HG02852 (cell line): ENCODE results near the gene GGA3.

ENCODE experiments used
- ATAC-seq: cut with Tn5 transposase; IDR thresholded peaks from one replicate; pipeline ENCODE4 v1.9.1; 2021; ENCODE audit warnings: mild to moderate bottlenecking, moderate library complexity; ENCODE audit not compliant: unreplicated experiment

GGA3 gene

DNA sequence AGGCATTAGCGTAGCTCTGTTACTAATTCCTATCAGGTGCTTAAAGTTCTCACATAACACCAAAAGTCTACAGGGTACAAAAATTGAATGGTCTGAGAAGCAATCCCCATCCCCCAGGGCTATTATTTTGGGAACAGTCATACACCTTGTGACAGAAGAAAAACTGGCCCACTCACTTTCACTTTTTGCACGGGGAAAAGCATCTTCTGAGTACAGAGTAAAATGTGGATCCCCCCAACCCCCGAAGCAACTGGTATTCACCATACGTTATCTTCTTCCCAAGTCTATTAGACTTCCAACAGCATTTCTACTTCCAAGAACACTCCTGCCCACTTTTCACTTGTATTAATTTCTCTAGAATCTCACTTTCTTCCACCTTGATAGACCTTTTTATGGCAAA is 11.8 kb downstream of the GGA3 start:
- ATAC-seq = peak; percentile 5

- ATAC-seq = no peak
Observed at GRCh38 chr17:75246404-75246803, 15.0 kb downstream of the GGA3 start.

- no peak for ATAC-seq
Observed at GRCh38 chr17:75245011-75245410, 16.4 kb downstream of the GGA3 start.

DNA sequence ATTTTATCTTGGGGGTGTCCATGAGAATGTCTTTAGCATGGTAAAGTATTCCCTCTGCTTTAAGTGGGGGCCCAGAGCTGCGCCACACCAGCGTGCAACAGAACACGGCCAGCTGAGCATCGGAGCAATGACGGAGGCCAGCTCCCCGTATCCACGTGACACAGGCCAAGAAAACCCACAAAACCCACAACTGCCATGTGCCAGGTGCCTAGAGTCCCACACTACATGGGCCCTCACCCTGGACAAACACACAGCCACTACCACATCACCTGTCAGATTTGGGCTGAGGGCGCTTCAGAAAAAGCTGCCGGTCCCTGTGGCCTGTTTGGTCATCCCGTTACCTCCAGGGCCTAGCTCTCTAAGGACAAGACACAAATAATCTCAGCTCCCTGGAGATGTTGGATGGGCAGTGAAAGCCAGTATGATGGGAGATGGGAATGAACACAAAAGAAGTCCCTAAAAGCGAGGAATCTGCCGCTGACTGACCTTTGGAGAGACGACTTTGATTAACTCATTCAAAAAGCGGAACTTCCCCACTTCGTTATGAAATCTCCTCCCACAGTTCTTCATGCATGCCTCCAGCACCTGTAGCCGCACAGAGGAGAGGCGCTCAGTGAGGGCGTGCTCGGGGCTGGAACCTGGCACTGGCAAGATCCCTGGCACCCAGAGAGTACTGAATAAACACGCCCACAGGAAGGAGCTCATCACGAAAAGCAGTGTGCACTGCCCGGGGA is 17.1 kb downstream of the GGA3 start:
- ATAC-seq = no peak

GRCh38 chr17:75242461-75243042 is 18.9 kb downstream of the GGA3 start:
- ATAC-seq = no peak

DNA sequence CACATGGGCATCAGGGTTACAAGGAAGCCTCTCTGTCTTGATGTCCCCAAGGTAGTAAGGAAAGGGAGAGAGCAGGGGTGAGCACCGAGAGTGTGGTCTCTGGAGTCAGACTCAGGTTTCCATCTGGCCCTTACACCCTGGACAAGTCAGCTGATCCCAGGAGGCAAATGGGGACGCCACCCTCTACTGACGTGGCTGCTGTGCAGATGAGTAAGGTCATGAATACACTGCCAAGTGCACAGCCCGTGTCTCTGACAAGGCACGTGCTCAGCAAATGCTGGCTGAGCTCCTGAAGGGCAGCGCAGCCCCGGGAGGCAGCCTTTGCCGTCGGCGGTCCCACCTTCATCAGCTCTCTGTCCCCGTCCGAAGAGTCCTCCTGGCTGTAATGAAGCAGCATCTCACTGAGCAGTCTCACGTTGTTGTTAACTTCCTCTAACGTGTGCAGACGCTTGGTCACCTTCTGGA is 19.4 kb downstream of the GGA3 start:
- ATAC-seq = no peak

DNA sequence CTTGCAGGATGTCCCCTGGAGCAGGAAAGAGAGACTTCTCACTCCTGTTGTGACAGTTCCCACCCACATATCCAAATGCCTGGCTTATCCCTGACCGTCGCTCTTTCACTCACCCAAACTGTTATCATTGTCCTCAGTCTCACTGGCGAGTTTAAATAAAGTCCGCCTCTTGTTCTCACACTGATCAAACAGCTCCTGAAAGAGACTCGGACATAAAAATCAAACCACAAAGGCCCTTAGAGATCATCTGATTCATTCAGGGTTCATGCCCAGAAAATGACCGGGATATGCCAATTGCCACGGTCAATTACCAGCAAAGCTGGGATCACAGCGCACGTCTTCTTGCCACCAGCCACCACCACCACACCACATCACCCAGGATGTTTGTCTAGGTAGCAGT is 19.9 kb downstream of the GGA3 start:
- no peak for ATAC-seq

DNA sequence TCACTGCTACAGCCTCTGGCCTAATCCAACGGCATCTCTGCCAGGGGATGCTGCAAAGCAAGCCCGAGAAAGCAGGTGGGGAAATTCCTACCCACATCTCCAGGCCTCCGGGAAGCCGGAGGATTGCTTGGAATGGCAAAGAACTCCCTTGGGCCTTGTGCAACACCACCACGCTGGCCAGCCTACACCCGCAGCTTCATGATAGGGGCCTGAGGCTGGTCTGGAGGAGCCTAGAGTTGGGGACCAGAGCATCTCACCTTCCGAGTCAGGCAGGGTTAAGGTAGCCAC is 20.3 kb downstream of the GGA3 start:
- ATAC-seq = no peak

- no peak for ATAC-seq
Observed at GRCh38 chr17:75240394-75241142, 20.8 kb downstream of the GGA3 start.

- no peak for ATAC-seq
Observed at GRCh38 chr17:75239778-75240393, 21.5 kb downstream of the GGA3 start.

DNA sequence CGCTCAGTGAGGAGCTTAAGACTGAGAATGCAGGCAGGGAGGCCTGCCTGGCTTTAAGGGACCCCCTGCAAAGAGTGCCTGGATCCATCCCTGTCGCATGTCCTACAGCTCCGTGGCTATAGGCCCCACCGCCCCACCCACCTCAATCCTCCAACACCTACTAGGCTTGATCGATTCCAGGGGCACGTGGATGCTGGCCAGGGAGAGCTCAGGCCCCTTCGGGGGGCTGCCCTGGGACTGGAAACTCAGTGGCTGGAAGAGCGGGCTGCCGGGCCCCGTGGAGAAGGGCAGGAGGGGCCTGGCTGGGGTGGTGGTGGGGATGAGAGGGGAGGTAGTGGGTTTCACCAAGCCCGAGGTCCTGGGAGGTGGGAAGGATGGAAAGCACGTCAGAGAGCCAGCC is 22.2 kb downstream of the GGA3 start:
- ATAC-seq = no peak

DNA sequence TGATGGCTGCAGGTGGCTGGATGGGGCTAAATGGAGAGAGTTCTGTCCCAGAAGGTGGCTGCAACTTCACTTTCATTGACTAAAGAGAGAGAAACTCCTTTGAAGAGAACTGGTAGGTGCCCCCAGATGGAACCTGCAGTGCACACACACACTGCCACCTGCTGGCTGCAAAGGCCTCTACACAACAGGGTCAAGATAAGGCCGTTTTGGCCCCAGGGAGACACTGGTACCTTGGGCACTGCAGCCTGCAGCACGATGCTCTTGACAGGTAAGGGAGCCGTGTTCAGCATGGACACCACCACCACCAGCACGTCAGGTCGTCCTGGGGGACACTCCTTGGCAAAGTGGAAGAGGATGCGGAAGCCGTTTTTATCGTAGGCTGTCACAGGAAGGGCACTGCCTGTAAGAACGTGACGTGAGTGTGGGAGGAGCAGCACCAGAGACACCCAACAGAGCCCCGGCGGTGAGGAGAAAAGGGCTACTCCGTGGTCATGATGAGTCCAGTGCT is 22.7 kb downstream of the GGA3 start:
- no peak for ATAC-seq

GRCh38 chr17:75238020-75238580 is 23.3 kb downstream of the GGA3 start:
- no peak for ATAC-seq

DNA sequence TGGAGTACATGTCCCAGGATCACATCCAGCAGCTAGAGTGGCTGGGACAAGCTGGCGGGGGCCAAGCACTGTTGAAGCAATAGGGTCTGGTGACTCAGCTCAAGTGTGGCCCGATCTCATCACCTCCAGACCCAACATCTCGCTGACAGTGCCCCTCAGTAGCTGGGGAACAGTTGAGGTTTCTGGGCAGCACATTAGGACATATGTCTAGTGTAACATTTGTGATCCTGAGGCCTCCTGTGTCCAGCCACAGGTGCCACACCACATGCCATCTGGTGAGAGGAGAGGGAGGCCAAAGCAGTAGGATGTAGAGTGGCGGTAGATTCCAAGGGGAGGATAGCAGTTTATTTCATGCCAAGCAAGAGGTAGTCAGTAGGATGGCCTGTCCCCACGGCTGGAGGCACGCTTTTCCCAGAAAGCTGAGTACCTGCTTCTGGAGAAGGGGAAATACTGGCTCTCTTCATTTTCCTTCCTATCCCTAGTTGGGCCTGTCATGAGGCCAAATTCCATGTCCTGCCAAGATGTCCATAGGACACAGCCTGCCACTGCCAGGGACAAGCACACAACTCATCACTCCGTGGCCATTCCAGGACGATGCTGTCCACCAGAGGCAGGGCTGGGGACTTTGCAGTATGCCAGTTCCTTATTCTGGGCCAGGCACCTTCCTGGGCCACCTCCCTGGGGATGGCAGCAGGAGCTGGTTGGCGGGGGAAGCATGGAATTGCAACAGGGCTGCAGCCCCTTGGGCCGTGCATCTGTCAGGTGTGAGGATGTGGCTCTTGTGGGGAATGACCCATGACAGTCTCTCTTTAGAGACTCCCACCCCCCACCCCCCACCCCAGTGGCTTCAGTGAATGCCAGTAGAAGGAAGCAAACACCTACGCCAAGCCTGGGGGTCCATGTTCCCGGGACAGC is 24.0 kb downstream of the GGA3 start:
- ATAC-seq = no peak

DNA sequence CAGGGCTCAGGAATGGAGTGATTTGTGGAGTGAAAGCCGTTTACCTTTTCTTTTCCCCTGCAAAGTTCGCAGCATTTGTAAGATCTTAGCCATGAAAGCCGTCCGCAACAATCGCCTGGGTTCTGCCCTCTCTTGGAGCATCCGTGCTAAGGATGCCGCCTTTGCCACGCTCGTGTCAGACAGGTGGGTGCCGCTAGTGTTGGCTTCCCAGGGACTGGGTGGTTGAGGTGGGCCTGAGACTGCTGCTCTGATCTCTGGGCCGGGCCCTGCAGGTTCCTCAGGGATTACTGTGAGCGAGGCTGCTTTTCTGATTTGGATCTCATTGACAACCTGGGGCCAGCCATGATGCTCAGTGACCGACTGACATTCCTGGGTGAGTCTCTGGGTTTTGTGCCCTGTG is 28.6 kb downstream of the GGA3 start:
- no peak for ATAC-seq

- no peak for ATAC-seq
Observed at GRCh38 chr17:75231741-75232464, 29.5 kb downstream of the GGA3 start.

- no peak for ATAC-seq
Observed at GRCh38 chr17:75231071-75231470, 30.3 kb downstream of the GGA3 start.

GRCh38 chr17:75228847-75229246 is 32.6 kb downstream of the GGA3 start:
- no peak for ATAC-seq

DNA sequence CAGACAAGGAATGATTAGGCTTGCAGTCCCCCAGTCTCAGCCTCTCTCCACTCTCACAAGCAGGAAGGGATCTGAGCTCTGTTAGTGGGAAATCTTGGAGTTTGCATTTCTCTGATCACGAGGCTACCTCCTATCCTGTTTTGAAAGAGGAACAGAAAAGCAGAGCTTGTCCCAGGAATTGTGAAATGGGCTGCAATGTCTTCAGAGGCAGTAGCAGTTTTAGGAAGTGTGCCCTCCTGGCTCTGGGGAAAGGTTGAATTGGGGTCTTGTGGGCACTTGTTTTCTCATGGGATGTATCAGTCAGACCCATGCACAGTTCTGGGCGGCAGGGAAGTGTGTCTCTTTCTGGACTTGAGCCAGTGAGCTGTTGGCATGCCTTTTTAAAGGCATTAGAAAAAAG is 33.1 kb downstream of the GGA3 start:
- ATAC-seq = no peak

- no peak for ATAC-seq
Observed at GRCh38 chr17:75227729-75228128, 33.7 kb downstream of the GGA3 start.
